Astrocyte of the cerebellum (primary cell): ENCODE results near the gene FAM98B.

ENCODE experiments used
- DNase-seq: peaks from one replicate; pipeline ENCODE4 v3.0.0-alpha.2; 2011; ENCODE audit warnings: low read depth
- H3K4me3 ChIP-seq: 2 replicates; pipeline ENCODE4 v1.5.1; 2011; ENCODE audit warnings: mild to moderate bottlenecking, low read depth, low read length, moderate library complexity
- in situ Hi-C: cut with HindIII; loops from 2 replicates; pipeline ENCODE4 v1.10.0; 2017; ENCODE audit warnings: low sequenced_read_pairs
- TF ChIP-seq, protein P1 (sequence below): IDR thresholded peaks from 2 replicates; pipeline ENCODE4 v1.5.1; 2012; ENCODE audit warnings: low read length, low read depth, moderate library complexity, mild to moderate bottlenecking; ENCODE audit errors: missing control alignments

FAM98B gene

GRCh38 chr15:38535491-38536200 lies 81.7 kb downstream of the FAM98B start:
- no peak overlapping the region for H3K4me3 ChIP-seq
- TF ChIP-seq, protein P1, sequence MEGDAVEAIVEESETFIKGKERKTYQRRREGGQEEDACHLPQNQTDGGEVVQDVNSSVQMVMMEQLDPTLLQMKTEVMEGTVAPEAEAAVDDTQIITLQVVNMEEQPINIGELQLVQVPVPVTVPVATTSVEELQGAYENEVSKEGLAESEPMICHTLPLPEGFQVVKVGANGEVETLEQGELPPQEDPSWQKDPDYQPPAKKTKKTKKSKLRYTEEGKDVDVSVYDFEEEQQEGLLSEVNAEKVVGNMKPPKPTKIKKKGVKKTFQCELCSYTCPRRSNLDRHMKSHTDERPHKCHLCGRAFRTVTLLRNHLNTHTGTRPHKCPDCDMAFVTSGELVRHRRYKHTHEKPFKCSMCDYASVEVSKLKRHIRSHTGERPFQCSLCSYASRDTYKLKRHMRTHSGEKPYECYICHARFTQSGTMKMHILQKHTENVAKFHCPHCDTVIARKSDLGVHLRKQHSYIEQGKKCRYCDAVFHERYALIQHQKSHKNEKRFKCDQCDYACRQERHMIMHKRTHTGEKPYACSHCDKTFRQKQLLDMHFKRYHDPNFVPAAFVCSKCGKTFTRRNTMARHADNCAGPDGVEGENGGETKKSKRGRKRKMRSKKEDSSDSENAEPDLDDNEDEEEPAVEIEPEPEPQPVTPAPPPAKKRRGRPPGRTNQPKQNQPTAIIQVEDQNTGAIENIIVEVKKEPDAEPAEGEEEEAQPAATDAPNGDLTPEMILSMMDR, result no peak
- DNase-seq, result no peak
- in situ Hi-C loops, result loop anchor here (5.0 kb wide), 1 partner anchor 33 kb away; no protein-coding TSS in a partner anchor

DNA sequence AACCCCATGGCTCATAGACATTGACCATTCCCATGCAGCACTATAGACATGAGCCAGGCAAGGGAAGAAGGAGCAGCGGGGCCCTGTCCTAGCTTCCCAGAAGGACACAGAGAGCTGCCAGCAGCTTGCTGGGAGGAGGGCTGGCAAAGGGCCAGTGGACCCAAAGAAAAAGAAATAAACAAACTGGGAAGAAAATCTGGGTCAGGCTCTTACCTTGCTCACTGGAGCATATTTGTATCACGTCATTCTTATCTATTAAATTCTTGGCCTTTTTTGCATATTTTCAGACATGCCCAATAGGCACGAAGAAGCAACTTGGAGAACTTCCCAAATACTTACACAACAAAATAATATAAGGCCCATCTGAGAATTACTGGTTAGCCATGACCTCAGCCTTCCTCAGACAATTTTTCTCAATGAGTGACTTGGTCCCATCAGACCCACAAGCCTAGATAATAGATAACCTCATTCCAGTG lies 82.3 kb downstream of the FAM98B start:
- in situ Hi-C loops, result loop anchor here (5.0 kb wide), 1 partner anchor 34 kb away; no protein-coding TSS in a partner anchor
- TF ChIP-seq, protein P1, result no peak
- peak; percentile 38 for DNase-seq
- no peak overlapping the region for H3K4me3 ChIP-seq
